GM12891 (cell line): ENCODE measurements around the gene BICC1.

Experiments used
- DNase-seq: peaks from one replicate; pipeline ENCODE4 v3.0.0; 2011; ENCODE audit warnings: low spot score; ENCODE audit not compliant: insufficient read length
- FAIRE-seq: peaks from 2 replicates; lab custom pipeline; 2011; peaks lifted over from hg19 to GRCh38; lab: Jason Lieb, UNC
- PAX5 ChIP-seq: IDR thresholded peaks from 2 replicates; pipeline ENCODE4 v1.6.1; 2011; ENCODE audit warnings: low read length, moderate library complexity, mild to moderate bottlenecking; ENCODE audit not compliant: insufficient read depth, severe bottlenecking
- POLR2A ChIP-seq: IDR thresholded peaks from 2 replicates; pipeline ENCODE4 v1.6.1; 2011; ENCODE audit warnings: low read depth, low read length, control low read depth
- POLR2AphosphoS5 ChIP-seq: IDR thresholded peaks from 2 replicates; pipeline ENCODE4 v1.6.1; 2011; ENCODE audit warnings: low read depth, low read length, control low read depth
- POU2F2 ChIP-seq: IDR thresholded peaks from 2 replicates; pipeline ENCODE4 v1.6.1; 2011; ENCODE audit warnings: low read depth, mild to moderate bottlenecking, control low read depth, low read length, moderate library complexity
- SPI1 ChIP-seq: IDR thresholded peaks from 2 replicates; pipeline ENCODE4 v1.6.1; 2011; ENCODE audit warnings: low read depth, low read length, control low read depth
- TAF1 ChIP-seq: IDR thresholded peaks from 2 replicates; pipeline ENCODE4 v1.6.1; 2011; ENCODE audit warnings: low read depth, low read length, control low read depth

BICC1 gene

DNA sequence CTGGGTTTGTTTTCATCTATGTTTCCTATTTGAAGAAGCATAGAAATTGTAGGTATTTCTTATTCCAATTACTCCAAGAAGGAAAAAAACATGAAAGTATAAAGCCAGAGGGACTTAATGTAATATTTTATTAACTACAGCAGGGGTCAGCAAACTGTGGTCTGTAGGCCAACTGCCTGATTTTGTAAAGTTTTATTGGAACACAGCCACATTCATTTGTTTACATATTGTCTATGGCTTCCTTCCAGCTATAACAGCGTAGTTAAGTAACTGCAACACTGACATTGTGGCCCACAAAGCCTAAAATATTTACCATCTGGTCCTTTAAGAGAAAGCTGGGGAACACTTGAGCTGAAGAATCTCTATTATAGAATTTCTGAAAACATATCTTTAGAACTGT, 306.2 kb downstream of the BICC1 start:
- TF ChIP-seq POLR2A (no peak), SPI1 (no peak), POU2F2 (no peak), POLR2AphosphoS5 (no peak), PAX5 (no peak), TAF1 (no peak)
- DNase-seq (no peak), FAIRE-seq (no peak)

DNA sequence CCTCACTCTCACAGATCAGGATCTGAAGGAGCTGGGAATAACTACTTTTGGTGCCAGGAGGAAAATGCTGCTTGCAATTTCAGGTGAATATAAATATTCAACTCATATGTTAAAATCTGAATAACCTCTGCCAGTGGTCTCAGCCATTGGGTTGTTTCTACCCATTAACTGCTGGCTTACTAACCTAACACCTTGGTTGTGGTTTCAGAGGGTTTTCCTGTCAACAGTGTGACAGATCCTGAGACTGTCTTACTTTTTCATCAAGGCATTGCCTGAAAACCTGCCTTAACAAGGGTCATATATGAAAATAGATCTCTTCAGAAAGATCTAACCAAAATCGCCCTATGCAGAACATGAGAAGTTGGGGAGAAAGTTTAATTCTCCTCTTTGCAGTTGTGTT, 307.7 kb downstream of the BICC1 start:
- DNase-seq (no peak), FAIRE-seq (no peak)
- TF ChIP-seq POLR2AphosphoS5 (no peak), TAF1 (no peak), POLR2A (no peak), POU2F2 (no peak), PAX5 (no peak), SPI1 (no peak)

- DNase-seq, result no peak
- TF ChIP-seq PAX5, result no peak
- no peak for TF ChIP-seq POLR2A
- no peak for TF ChIP-seq POU2F2
- TF ChIP-seq POLR2AphosphoS5, result no peak
- no peak for TF ChIP-seq TAF1
- TF ChIP-seq SPI1, result no peak
- FAIRE-seq, result no peak
These were observed 308.4 kb downstream of the BICC1 start for GRCh38 chr10:58820861-58821751.

DNA sequence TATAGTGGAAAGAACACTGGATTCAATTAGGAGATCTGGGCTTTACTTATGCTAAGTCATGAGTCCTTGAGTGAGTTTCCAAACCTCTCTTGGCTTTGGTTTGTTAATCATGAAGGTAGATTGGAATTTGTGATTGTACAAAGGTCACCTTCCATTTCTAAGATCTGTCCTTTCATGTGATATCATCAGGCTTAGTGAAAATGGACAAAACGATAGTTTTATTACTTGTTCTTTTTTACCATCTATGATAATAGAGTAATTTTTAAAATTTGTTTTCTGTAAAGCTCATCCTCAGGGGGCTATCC, 309.0 kb downstream of the BICC1 start:
- no peak for TF ChIP-seq POU2F2
- DNase-seq (no peak), FAIRE-seq (no peak)

DNA sequence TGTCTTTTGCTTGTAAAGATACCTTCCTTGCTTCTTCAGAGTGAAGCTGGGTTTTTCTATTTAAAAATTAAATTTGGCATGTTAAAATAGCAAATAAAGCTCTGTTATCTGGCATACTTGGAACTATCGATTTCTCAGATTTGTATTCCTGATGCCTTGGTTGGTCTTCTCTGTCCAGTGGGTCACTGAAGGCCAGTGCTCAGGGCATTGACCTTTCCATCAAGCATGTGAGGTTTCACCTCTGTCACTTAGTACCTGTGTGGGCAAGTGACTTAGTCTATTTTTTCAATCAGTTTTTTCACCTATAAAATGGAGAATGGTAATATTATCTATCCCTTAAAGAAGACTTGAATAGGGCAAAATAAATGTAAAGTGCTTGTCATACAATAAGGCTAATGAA, 311.3 kb downstream of the BICC1 start:
- TF ChIP-seq TAF1, result no peak
- no peak for TF ChIP-seq SPI1
- TF ChIP-seq PAX5, result no peak
- TF ChIP-seq POU2F2, result no peak
- no peak for TF ChIP-seq POLR2AphosphoS5
- no peak for DNase-seq
- FAIRE-seq, result no peak

GRCh38 chr10:58824396-58824795, 311.7 kb downstream of the BICC1 start:
- DNase-seq (no peak), FAIRE-seq (no peak)
- TF ChIP-seq POU2F2 (no peak), POLR2AphosphoS5 (no peak), SPI1 (no peak), POLR2A (no peak), PAX5 (no peak), TAF1 (no peak)

DNA sequence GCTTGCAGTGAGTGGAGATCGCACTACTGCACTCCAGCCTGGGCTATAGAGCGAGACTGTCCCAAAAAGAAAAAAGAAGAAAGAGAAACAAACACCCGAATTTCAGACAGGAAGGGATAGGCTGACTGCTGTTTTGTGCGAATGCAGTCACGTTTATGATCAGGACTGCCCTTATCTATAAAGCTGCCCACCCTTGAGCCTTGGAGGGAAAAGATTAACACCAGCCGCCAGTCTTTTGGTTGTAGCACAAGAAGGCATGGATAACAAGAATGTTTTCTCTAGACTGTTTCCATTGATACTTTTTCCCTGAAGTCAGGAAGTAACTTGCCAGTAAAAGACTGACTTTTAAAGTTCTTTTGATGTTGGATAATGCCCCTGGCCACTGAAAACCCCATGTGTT, 314.0 kb downstream of the BICC1 start:
- TF ChIP-seq SPI1 (no peak), POLR2A (no peak), TAF1 (no peak), POU2F2 (no peak), POLR2AphosphoS5 (no peak), PAX5 (no peak)
- DNase-seq (no peak), FAIRE-seq (no peak)

DNA sequence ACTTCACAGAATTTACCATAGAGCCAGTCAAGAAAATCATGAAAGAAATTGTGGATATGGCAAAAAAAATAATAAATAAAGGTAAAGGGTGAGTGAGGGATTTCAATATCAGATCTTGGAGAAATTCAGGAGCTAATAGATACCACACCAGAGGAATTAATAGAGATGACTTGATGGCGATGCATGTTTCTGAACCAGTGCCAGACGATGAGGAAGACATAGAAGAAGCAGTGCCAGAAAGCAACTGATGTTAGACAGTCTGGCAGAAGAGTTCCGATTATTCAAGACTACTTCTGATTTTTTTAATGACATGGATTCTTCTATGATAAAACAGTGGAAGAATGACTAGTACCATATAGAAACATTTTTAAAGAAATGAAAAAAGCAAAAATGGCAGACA, 314.7 kb downstream of the BICC1 start:
- TF ChIP-seq POU2F2, result no peak
- TF ChIP-seq SPI1, result no peak
- TF ChIP-seq POLR2A, result no peak
- TF ChIP-seq PAX5, result no peak

DNA sequence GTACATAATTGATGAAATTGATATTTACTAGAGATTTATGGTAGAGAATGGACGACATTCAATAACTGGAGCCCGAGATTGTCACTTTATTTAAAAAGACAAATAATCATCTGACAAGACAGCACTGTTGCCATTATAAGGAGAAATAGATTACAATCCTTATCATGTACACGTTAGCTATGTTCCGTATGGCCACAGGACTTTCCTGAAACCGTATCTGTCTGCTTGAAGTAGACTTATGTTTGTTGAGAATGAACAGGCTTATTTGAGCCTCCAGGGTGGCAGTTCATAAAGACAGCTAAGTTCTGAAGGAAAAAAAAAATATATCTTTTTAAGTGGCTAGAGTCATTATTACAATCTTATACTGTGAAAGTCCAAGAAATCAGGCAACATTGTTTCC, 317.2 kb downstream of the BICC1 start:
- DNase-seq (no peak), FAIRE-seq (no peak)
- TF ChIP-seq POLR2A (no peak), PAX5 (no peak)

More for the DNA sequence above, 314.7 kb downstream of the BICC1 start:
- FAIRE-seq (no peak), DNase-seq (no peak)

DNA sequence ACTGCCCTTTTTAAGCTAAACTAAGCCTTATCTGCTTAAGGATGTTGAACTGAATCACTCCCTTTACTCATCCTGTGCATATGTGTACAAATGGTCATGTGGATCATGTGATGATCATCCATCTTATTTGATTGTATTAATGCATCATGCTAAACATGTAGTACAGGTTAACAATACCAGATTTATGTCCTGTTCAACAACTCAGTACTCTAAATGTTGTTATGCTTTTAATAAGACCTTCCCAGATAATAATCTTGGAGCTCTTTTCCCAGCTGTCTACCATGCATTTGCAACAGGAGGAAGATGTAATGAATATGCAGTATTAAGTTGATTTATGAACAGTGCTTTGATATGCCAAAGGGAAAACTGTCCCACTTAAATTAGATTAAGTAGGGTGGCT, 318.0 kb downstream of the BICC1 start:
- FAIRE-seq, result no peak
- DNase-seq, result no peak
- no peak for TF ChIP-seq POLR2AphosphoS5
- TF ChIP-seq SPI1, result no peak
- TF ChIP-seq POLR2A, result no peak
- TF ChIP-seq TAF1, result no peak
- no peak for TF ChIP-seq PAX5
- no peak for TF ChIP-seq POU2F2

- TF ChIP-seq SPI1, result no peak
- no peak for TF ChIP-seq POU2F2
- TF ChIP-seq TAF1, result no peak
- no peak for TF ChIP-seq PAX5
- no peak for TF ChIP-seq POLR2AphosphoS5
- no peak for TF ChIP-seq POLR2A
- DNase-seq, result no peak
- no peak for FAIRE-seq
These were observed 321.3 kb downstream of the BICC1 start for GRCh38 chr10:58833771-58834561.
